SK-N-SH (cell line): Measurements from ENCODE around the gene CCDC78. TPM values are rescaled to one million over a fixed set of nuclear protein-coding genes. Genes with fewer than 3 reads are reported as not detected.

Experiments used
- CTCF ChIA-PET: fragments of 300-600, 350-600 bp; formaldehyde crosslinking; extraction: SDS; loops from one replicate; lab custom pipeline; 2021; lab: Yijun Ruan, JAX
- POLR2A ChIA-PET: fragments of 350-600 bp; sonication (Branson Sonifier 250); formaldehyde crosslinking; extraction: SDS; loops from one replicate; lab custom pipeline; 2020; ENCODE audit warnings: antibody characterized with exemption, inconsistent platforms; lab: Yijun Ruan, JAX
- DNase-seq: peaks from one replicate; pipeline ENCODE4 v3.0.0; 2012
- H2AFZ ChIP-seq: fragments of 200-600 bp; sonication (generic); 2 replicates; pipeline ENCODE4 v1.8.1; 2016; ENCODE audit warnings: antibody characterized with exemption, mild to moderate bottlenecking, low read depth
- H3F3A ChIP-seq: fragments of 200-600 bp; sonication (generic); replicated peaks from 2 replicates; pipeline ENCODE3; 2016; ENCODE audit warnings: antibody characterized with exemption, mild to moderate bottlenecking; ENCODE audit not compliant: insufficient read depth
- H3K27ac ChIP-seq, 2 experiments: fragments of 200-500 bp in 1 of 2; fragments of 200-600 bp in 1 of 2; sonication (Bioruptor generic) in 1 of 2; sonication (generic), shearing (Covaris generic) in 1 of 2; 2 replicates each; pipeline versions ENCODE4 v1.5.1 to v1.6.1; 2014 to 2016; ENCODE audit warnings: low read depth in 2 of 2, inconsistent platforms in 1 of 2, low read length in 1 of 2, mild to moderate bottlenecking in 1 of 2, mixed read lengths in 1 of 2
- H3K27me3 ChIP-seq: fragments of 200-600 bp; sonication (generic), shearing (Covaris generic); 2 replicates; pipeline ENCODE4 v1.6.1; 2016; ENCODE audit warnings: mixed run types; ENCODE audit not compliant: insufficient read depth
- H3K36me3 ChIP-seq, 2 experiments: fragments of 200-500 bp in 1 of 2; fragments of 200-600 bp in 1 of 2; sonication (Bioruptor generic) in 1 of 2; sonication (generic) in 1 of 2; replicated peaks in 1 of 2; 2 replicates each; pipeline versions ENCODE3 to v1.5.1; 2014 to 2016; ENCODE audit warnings: low read length in 1 of 2, mild to moderate bottlenecking in 1 of 2; ENCODE audit not compliant: insufficient read depth in 2 of 2, control insufficient read depth in 1 of 2
- H3K4me1 ChIP-seq, 2 experiments: fragments of 200-500 bp in 1 of 2; fragments of 200-600 bp in 1 of 2; sonication (Bioruptor generic) in 1 of 2; sonication (generic), shearing (Covaris generic) in 1 of 2; 2 replicates each; pipeline versions ENCODE4 v1.5.1 to v1.6.1; 2014 to 2016; ENCODE audit warnings: low read depth in 1 of 2, low read length in 1 of 2, mixed run types in 1 of 2; ENCODE audit not compliant: insufficient read depth in 2 of 2, control insufficient read depth in 1 of 2
- H3K4me2 ChIP-seq: fragments of 200-600 bp; sonication (generic), shearing (Covaris generic); 2 replicates; pipeline ENCODE4 v1.6.1; 2017; ENCODE audit warnings: mixed run types
- H3K4me3 ChIP-seq, 2 experiments: fragments of 200-500 bp in 1 of 2; fragments of 200-600 bp in 1 of 2; sonication (Bioruptor generic) in 1 of 2; sonication (generic), shearing (Covaris generic) in 1 of 2; 2 replicates each; pipeline versions ENCODE4 v1.5.1 to v1.8.1; 2014 to 2016; ENCODE audit warnings: low read depth in 2 of 2, inconsistent platforms in 1 of 2, low read length in 1 of 2, mild to moderate bottlenecking in 1 of 2, mixed read lengths in 1 of 2, moderate library complexity in 1 of 2
- H3K79me2 ChIP-seq: fragments of 200-600 bp; sonication (generic); 2 replicates; pipeline ENCODE4 v1.8.1; 2017; ENCODE audit warnings: mild to moderate bottlenecking; ENCODE audit not compliant: insufficient read depth
- H3K9ac ChIP-seq: fragments of 200-600 bp; sonication (generic); 2 replicates; pipeline ENCODE4 v1.6.1; 2017; ENCODE audit warnings: mixed run types
- H3K9me2 ChIP-seq: fragments of 200-600 bp; sonication (generic); 2 replicates; pipeline ENCODE4 v1.6.1; 2017; ENCODE audit warnings: mixed run types
- H3K9me3 ChIP-seq: fragments of 200-600 bp; sonication (generic); 2 replicates; pipeline ENCODE4 v1.6.1; 2017; ENCODE audit warnings: mixed run types, mild to moderate bottlenecking, moderate library complexity
- H4K20me1 ChIP-seq: fragments of 200-600 bp; sonication (generic); 2 replicates; pipeline ENCODE4 v1.6.1; 2017; ENCODE audit warnings: mild to moderate bottlenecking, mixed run types; ENCODE audit not compliant: insufficient read depth
- CTCF ChIP-seq: fragments of 200-600 bp; sonication (generic); IDR thresholded peaks from 2 replicates; pipeline ENCODE4 v1.6.1; 2017; ENCODE audit warnings: antibody characterized with exemption, mild to moderate bottlenecking, moderate library complexity
- IRF3 ChIP-seq: fragments of 150-350 bp; IDR thresholded peaks from 2 replicates; pipeline ENCODE4 v1.6.1; 2016; ENCODE audit warnings: mild to moderate bottlenecking, low read depth, low read length
- MEF2A ChIP-seq: IDR thresholded peaks from 2 replicates; pipeline ENCODE4 v1.4.0; 2012; ENCODE audit warnings: low read depth, borderline replicate concordance
- REST ChIP-seq: IDR thresholded peaks from 2 replicates; pipeline ENCODE4 v1.6.1; 2012; ENCODE audit warnings: mild to moderate bottlenecking, low read depth, low read length, moderate library complexity
- RFX5 ChIP-seq: IDR thresholded peaks from 2 replicates; pipeline ENCODE4 v1.6.1; 2012; ENCODE audit warnings: mild to moderate bottlenecking, improper control_type of control experiment, low read length
- RXRA ChIP-seq: IDR thresholded peaks from 2 replicates; pipeline ENCODE4 v1.4.0; 2012; ENCODE audit warnings: low read depth, mild to moderate bottlenecking, borderline replicate concordance
- SIN3A ChIP-seq: IDR thresholded peaks from 2 replicates; pipeline ENCODE4 v1.6.1; 2012; ENCODE audit warnings: low read depth, mild to moderate bottlenecking, low read length, moderate library complexity, borderline replicate concordance
- USF1 ChIP-seq: IDR thresholded peaks from 2 replicates; pipeline ENCODE4 v1.4.0; 2012; ENCODE audit warnings: low read depth, borderline replicate concordance
- USF2 ChIP-seq: fragments of 150-350 bp; IDR thresholded peaks from 2 replicates; pipeline ENCODE4 v1.6.1; 2017; ENCODE audit warnings: antibody characterized with exemption, low read length, low read depth, borderline replicate concordance
- YY1 ChIP-seq: IDR thresholded peaks from 2 replicates; pipeline ENCODE4 v1.4.0; 2012; ENCODE audit warnings: low read depth, mild to moderate bottlenecking
- WGBS: methylation state at CpG from one replicate; pipeline ENCODE4 v1.1.6; 2017; ENCODE audit warnings: low lambda C conversion rate; 5-methylcytosine and 5-hydroxymethylcytosine counted together
- polyA plus RNA-seq, 3 experiments: library from polyadenylated mRNA; depleted of rRNA; stranded (reverse); fragments of >200 nt; gene quantifications; 2 replicates each; pipeline ENCODE4 v1.2.3, GENCODE V29; 2012

The CCDC78 gene
- polyA plus RNA-seq, 1 of the 3 experiments (the other 2 are of a cell fraction) = 15.4 TPM

GRCh38 chr16:725041-725376, 1.2 kb downstream of the CCDC78 start:
- no peak for TF ChIP-seq RXRA
- no peak for TF ChIP-seq SIN3A
- no peak for TF ChIP-seq YY1
- TF ChIP-seq REST = no peak
- no peak for TF ChIP-seq IRF3
- no peak for TF ChIP-seq USF2
- no peak for TF ChIP-seq RFX5
- no peak for TF ChIP-seq USF1
- TF ChIP-seq MEF2A = no peak
- no peak for TF ChIP-seq CTCF
- ChIA-PET CTCF (interaction anchor here (1.3 to 20.3 kb wide), 4 partner anchors 12 to 61 kb away, joined by 3 to 358 read pairs (median 7); partner anchors contain the start of genes ANTKMT, FBXL16 and METRN), POLR2A (interaction anchor here (1.0 to 2.6 kb wide), 4 partner anchors 9 to 18 kb away, joined by 3 to 13 read pairs (median 3); partner anchors contain the start of gene METRN)
- Histone ChIP-seq H3K9me3 (no peaks in the 10 kb centered on the region), H3K4me1 (peaks cover 5 to 30% of the 10 kb centered on the region in 2 experiments; a peak in 3 of 4 replicates), H3K36me3 (peaks cover 0 to 2% of the 10 kb centered on the region in 2 experiments), H3F3A (peaks cover 21% of the 10 kb centered on the region), H3K4me3 (no peak overlapping the region), H3K27ac (no peak overlapping the region), H3K4me2 (no peak overlapping the region), H3K79me2 (no peaks in the 10 kb centered on the region; the same call in 1 of the 2 replicates), H2AFZ (no peak overlapping the region), H4K20me1 (0 out of 2 replicates have a peak, but pooled peaks cover 14% of the 10 kb centered on the region), H3K27me3 (no peaks in the 10 kb centered on the region), H3K9ac (no peak overlapping the region), H3K9me2 (no peaks in the 10 kb centered on the region)
- WGBS = 94% methylated on average over 3 of the region's 7 CpGs
- DNase-seq = no peak
